BLaER1 treated with 17β-estradiol and CSF1 and Interleukin-3, amounts not matched to agents 10 nM and 100 nM (cell line): ENCODE measurements around the gene SESTD1.
"Not testable (repeated sequence)": the region's sequence is repeated elsewhere in the genome, so short reads cannot be mapped to it uniquely, and the experiment has no call there.

Experiments used
- H3K27ac ChIP-seq, 11 experiments: shearing (Covaris generic); formaldehyde crosslinking; 2 replicates each; pipeline ENCODE4 v1.8.1; 2022
- H3K27me3 ChIP-seq, 11 experiments: shearing (Covaris generic); formaldehyde crosslinking; 2 replicates each; pipeline ENCODE4 v1.8.1; 2022
- H3K36me3 ChIP-seq, 11 experiments: shearing (Covaris generic); formaldehyde crosslinking; 2 replicates each; pipeline ENCODE4 v1.8.1; 2022
- H3K4me1 ChIP-seq, 10 experiments: shearing (Covaris generic); formaldehyde crosslinking; 2 replicates each; pipeline ENCODE4 v1.8.1; 2022
- H3K4me2 ChIP-seq, 11 experiments: shearing (Covaris generic); formaldehyde crosslinking; 2 replicates each; pipeline ENCODE4 v1.8.1; 2022
- H3K4me3 ChIP-seq, 10 experiments: shearing (Covaris generic); formaldehyde crosslinking; 2 replicates each; pipeline ENCODE4 v1.8.1; 2022
- H3K9ac ChIP-seq, 11 experiments: shearing (Covaris generic); formaldehyde crosslinking; 2 replicates each; pipeline ENCODE4 v1.8.1; 2022
- H3K9me3 ChIP-seq, 11 experiments: shearing (Covaris generic); formaldehyde crosslinking; replicated peaks in 1 of 11; 2 replicates each; pipeline ENCODE4 v1.8.1; 2022
- H4K20me1 ChIP-seq, 11 experiments: shearing (Covaris generic); formaldehyde crosslinking; 2 replicates each; pipeline ENCODE4 v1.8.1; 2022
- Cebpa-rat ChIP-seq, 11 experiments: shearing (Covaris generic); IDR thresholded peaks; 2 replicates each; pipeline ENCODE4 v1.8.1; 2022

SESTD1 gene

GRCh38 chr2:179226203-179226960 lies 38.2 kb downstream of the SESTD1 start:
- no peak overlapping the region for H3K4me2 ChIP-seq
- peaks cover 0 to 5% (median 0%) of the 10 kb centered on the region in 11 experiments; a peak in 2 of 22 replicates for H3K9me3 ChIP-seq
- H3K9ac ChIP-seq: no peak overlapping the region
- H3K4me3 ChIP-seq: no peak overlapping the region
- H4K20me1 ChIP-seq: peaks cover 0 to 43% (median 6%) of the 10 kb centered on the region in 11 experiments; a peak in 11 of 22 replicates
- TF ChIP-seq Cebpa-rat (IDR thresholded peaks at IDR 0.05): no peak
- H3K27me3 ChIP-seq: no peaks in the 10 kb centered on the region
- no peak overlapping the region for H3K27ac ChIP-seq
- H3K4me1 ChIP-seq: no peaks in the 10 kb centered on the region
- H3K36me3 ChIP-seq: peaks cover 0 to 17% (median 7%) of the 10 kb centered on the region in 11 experiments; a peak in 9 of 22 replicates

- Histone ChIP-seq H3K36me3 (peaks cover 0 to 14% (median 7%) of the 10 kb centered on the region in 11 experiments; a peak in 9 of 22 replicates), H3K27me3 (no peaks in the 10 kb centered on the region), H3K9me3 (no peaks in the 10 kb centered on the region), H3K4me3 (no peak overlapping the region), H3K27ac (no peak overlapping the region), H3K4me1 (no peaks in the 10 kb centered on the region), H3K9ac (no peak overlapping the region), H3K4me2 (no peak overlapping the region), H4K20me1 (peaks cover 0 to 57% (median 16%) of the 10 kb centered on the region in 11 experiments; a peak in 15 of 22 replicates)
- TF ChIP-seq Cebpa-rat (IDR thresholded peaks at IDR 0.05): no peak
Observed at GRCh38 chr2:179224361-179224760, 40.3 kb downstream of the SESTD1 start.

DNA sequence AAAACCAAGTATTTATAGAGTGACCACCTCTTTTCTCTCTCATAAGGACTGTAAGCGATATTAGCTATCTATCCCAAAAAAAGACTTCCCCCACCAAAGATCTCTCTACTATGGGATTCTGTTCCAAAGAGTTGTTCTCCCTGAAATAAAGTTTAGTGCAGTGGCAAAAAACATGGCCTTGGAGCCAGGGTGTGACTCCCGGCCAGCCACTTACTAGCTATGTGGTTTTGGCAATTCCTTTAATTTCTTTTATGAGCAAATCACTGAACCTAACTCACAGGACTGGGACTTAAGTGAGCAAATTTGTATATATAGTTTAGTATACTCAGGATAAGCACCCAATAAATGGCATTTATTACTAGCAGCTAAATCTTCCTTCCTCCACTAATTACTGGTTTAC lies 42.6 kb downstream of the SESTD1 start:
- peaks cover 0 to 58% (median 16%) of the 10 kb centered on the region in 11 experiments; a peak in 14 of 22 replicates for H4K20me1 ChIP-seq
- no peak overlapping the region for H3K4me2 ChIP-seq
- no peak for TF ChIP-seq Cebpa-rat (IDR thresholded peaks at IDR 0.05)

DNA sequence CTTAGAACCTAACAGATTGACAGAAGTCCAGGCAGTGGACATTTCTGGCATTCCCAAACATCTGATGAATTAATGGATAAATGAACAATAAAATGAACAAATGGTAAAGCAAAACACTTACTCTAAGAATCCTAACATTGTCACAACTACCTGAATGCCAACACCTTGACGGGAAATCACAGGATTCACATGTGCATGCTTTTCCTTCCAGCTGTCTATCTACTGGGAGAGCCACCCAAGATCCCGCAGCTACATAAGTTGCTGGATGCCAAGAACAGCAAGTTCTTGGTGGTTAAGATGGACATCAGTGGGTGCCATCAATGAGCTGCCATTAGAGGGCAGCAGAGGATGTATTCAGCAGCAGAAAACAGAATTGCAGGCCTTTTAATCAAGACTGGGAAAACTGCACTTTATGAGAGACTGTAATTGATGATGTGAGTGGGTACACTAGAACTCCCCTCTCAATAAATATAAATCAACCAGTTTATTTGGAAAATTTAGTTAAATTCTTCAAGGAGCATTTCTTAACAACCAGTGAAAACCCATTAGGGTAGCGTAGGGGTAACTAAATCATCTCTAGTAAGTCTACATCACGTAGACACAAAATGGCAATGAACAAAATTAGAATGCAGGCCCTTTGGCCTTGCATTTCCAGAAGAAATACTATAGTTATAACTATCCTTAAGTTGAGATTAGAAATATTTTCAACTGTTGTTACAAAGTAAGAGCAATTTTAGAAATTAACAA lies 45.6 kb downstream of the SESTD1 start:
- no peak for TF ChIP-seq Cebpa-rat (IDR thresholded peaks at IDR 0.05)
- Histone ChIP-seq H3K9ac (no peak overlapping the region), H4K20me1 (peaks cover 0 to 34% (median 10%) of the 10 kb centered on the region in 11 experiments; a peak in 14 of 22 replicates), H3K4me2 (no peak overlapping the region), H3K9me3 (peaks cover 0 to 25% (median 6%) of the 10 kb centered on the region in 11 experiments; a peak in 10 of 22 replicates), H3K27me3 (no peaks in the 10 kb centered on the region), H3K4me3 (no peak overlapping the region), H3K4me1 (no peaks in the 10 kb centered on the region), H3K27ac (no peak overlapping the region), H3K36me3 (no peaks in the 10 kb centered on the region)

More for the DNA sequence above, 42.6 kb downstream of the SESTD1 start:
- H3K9me3 ChIP-seq: peaks cover 0 to 6% (median 0%) of the 10 kb centered on the region in 11 experiments; a peak in 6 of 22 replicates
- no peaks in the 10 kb centered on the region for H3K27me3 ChIP-seq
- H3K36me3 ChIP-seq: peaks cover 0 to 6% (median 0%) of the 10 kb centered on the region in 11 experiments; a peak in 3 of 22 replicates
- no peak overlapping the region for H3K4me3 ChIP-seq
- no peak overlapping the region for H3K27ac ChIP-seq
- no peak overlapping the region for H3K9ac ChIP-seq
- no peaks in the 10 kb centered on the region for H3K4me1 ChIP-seq

DNA sequence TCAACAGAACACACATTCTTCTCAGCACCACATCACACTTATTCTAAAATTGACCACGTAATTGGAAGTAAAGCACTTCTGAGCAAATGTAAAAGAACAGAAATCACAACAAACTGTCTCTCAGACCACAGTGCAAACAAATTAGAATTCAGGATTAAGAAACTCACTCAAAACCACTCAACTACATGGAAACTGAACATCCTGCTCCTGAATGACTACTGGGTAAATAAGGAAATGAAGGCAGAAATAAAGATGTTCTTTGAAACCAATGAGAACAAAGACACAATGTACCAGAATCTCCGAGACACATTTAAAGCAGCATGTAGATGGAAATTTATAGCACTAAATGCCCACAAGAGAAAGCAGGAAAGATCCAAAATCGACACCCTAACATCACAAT lies 50.0 kb downstream of the SESTD1 start:
- not testable (repeated sequence) for H3K4me2 ChIP-seq, H3K4me3 ChIP-seq, H3K9ac ChIP-seq, H3K36me3 ChIP-seq, H3K27ac ChIP-seq, H3K27me3 ChIP-seq, H3K4me1 ChIP-seq
- Histone ChIP-seq H4K20me1 (peaks cover 0 to 14% (median 0%) of the 10 kb centered on the region in 11 experiments; a peak in 7 of 22 replicates), H3K9me3 (peaks cover 15 to 65% (median 32%) of the 10 kb centered on the region in 11 experiments; a peak in 21 of 22 replicates)

- TF ChIP-seq Cebpa-rat (IDR thresholded peaks at IDR 0.05): no peak
Observed at GRCh38 chr2:179211355-179211754, 53.3 kb downstream of the SESTD1 start.

GRCh38 chr2:179208277-179208676 lies 56.4 kb downstream of the SESTD1 start:
- H3K27me3 ChIP-seq, H3K27ac ChIP-seq, H3K36me3 ChIP-seq, H3K4me2 ChIP-seq, H3K4me1 ChIP-seq, H4K20me1 ChIP-seq, H3K4me3 ChIP-seq, H3K9ac ChIP-seq: not testable (repeated sequence)
- peaks cover 51 to 95% (median 77%) of the 10 kb centered on the region in 11 experiments for H3K9me3 ChIP-seq

More at GRCh38 chr2:179211355-179211754, 53.3 kb downstream of the SESTD1 start:
- no peak overlapping the region for H3K9ac ChIP-seq
- H4K20me1 ChIP-seq: no peaks in the 10 kb centered on the region
- H3K4me2 ChIP-seq: no peak overlapping the region
- no peaks in the 10 kb centered on the region; a peak in 1 of 22 replicates for H3K36me3 ChIP-seq
- no peak overlapping the region for H3K4me3 ChIP-seq
- H3K27ac ChIP-seq: no peak overlapping the region
- peaks cover 43 to 91% (median 62%) of the 10 kb centered on the region in 11 experiments; a peak in 21 of 22 replicates for H3K9me3 ChIP-seq
- no peaks in the 10 kb centered on the region for H3K4me1 ChIP-seq
- H3K27me3 ChIP-seq: no peaks in the 10 kb centered on the region

DNA sequence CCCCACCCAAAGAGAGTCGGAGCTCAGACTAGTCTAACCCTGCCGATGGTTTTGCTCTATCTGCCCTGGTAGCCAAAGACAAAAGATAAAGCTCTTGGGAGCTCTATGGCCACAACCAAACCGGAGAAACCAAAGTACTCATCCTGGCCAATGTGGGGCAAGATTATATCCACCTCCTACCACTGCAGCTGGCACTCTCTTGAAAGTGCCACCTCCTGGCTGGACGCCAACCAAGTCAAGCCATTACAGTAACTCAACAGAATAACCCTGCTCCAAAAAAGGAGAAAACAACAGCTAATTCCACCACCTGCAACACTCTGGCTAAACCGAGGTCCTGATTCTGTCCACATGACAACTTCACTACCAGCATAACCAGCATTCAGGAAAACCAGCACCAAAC lies 57.6 kb downstream of the SESTD1 start:
- Histone ChIP-seq H3K4me1 (no peaks in the 10 kb centered on the region), H4K20me1 (no peaks in the 10 kb centered on the region), H3K9ac (no peak overlapping the region), H3K4me2 (no peak overlapping the region), H3K4me3 (no peak overlapping the region), H3K9me3 (peaks cover 60 to 96% (median 79%) of the 10 kb centered on the region in 11 experiments), H3K27ac (no peak overlapping the region), H3K36me3 (peaks cover 0 to 12% (median 5%) of the 10 kb centered on the region in 11 experiments; a peak in 6 of 22 replicates), H3K27me3 (no peaks in the 10 kb centered on the region)
- no peak for TF ChIP-seq Cebpa-rat (IDR thresholded peaks at IDR 0.05)

- Histone ChIP-seq H3K4me3 (no peak overlapping the region), H3K9me3 (peaks cover 38 to 60% (median 50%) of the 10 kb centered on the region in 11 experiments), H3K27ac (no peak overlapping the region), H4K20me1 (no peaks in the 10 kb centered on the region), H3K4me1 (no peaks in the 10 kb centered on the region), H3K27me3 (no peaks in the 10 kb centered on the region), H3K9ac (no peak overlapping the region), H3K4me2 (no peak overlapping the region), H3K36me3 (peaks cover 0 to 12% (median 5%) of the 10 kb centered on the region in 11 experiments; a peak in 6 of 22 replicates)
- TF ChIP-seq Cebpa-rat (IDR thresholded peaks at IDR 0.05): no peak
Observed at GRCh38 chr2:179201869-179202268, 62.8 kb downstream of the SESTD1 start.

DNA sequence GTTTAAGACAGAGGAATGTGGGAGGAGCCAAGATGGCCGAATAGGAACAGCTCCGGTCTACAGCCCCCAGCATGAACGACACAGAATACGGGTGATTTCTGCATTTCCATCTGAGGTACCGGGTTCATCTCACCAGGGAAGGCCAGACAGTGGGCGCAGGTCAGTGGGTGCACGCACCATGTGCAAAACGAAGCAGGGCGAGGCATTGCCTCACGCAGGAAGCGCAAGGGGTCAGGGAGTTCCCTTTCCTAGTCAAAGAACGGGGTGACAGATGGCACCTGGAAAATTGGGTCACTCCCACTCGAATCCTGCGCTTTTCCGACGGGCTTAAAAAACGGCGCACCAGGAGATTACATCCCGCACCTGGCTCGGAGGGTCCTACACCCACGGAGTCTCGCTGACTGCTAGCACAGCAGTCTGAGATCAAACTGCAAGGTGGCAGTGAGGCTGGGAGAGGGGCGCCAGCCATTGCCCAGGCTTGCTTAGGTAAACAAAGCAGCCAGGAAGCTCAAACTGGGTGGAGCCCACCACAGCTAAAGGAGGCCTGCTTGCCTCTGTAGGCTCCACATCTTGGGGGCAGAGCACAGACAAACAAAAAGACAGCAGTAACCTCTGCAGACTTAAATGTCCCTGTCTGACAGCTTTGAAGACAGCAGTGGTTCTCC lies 68.6 kb downstream of the SESTD1 start:
- not testable (repeated sequence) for H3K4me1 ChIP-seq, H4K20me1 ChIP-seq, H3K27ac ChIP-seq, H3K27me3 ChIP-seq, H3K9ac ChIP-seq, H3K4me2 ChIP-seq
- Histone ChIP-seq H3K4me3 (0 out of 20 replicates have a peak overlapping the region, but pooled peaks of 1 of the 10 experiments have one; percentile 25), H3K9me3 (peaks cover 42 to 62% (median 51%) of the 10 kb centered on the region in 11 experiments), H3K36me3 (peaks cover 4 to 27% (median 14%) of the 10 kb centered on the region in 11 experiments; a peak in 20 of 22 replicates)
